OCI-LY3 (cell line): ENCODE data around the gene GALNT18.

Source experiments
- H2AFZ ChIP-seq: fragments of 200-600, 300-600 bp; shearing (Covaris generic); 2 replicates; pipeline ENCODE4 v1.6.0; 2014; ENCODE audit warnings: antibody characterized with exemption, low read depth, low read length
- H3K27ac ChIP-seq: fragments of 200-600, 300-600 bp; sonication (generic); 2 replicates; pipeline ENCODE4 v1.5.1; 2014; ENCODE audit warnings: mild to moderate bottlenecking, low read length, moderate library complexity, mixed read lengths
- H3K27me3 ChIP-seq: fragments of 200-600, 300-600 bp; sonication (generic); 2 replicates; pipeline ENCODE4 v1.6.1; 2014; ENCODE audit warnings: low read depth, low read length, mixed read lengths
- H3K36me3 ChIP-seq: fragments of 200-600, 300-600 bp; sonication (generic); replicated peaks from 2 replicates; pipeline ENCODE3; 2014; ENCODE audit warnings: low read depth, low read length, mixed read lengths
- H3K4me1 ChIP-seq: fragments of 300-600, 200-600 bp; sonication (generic); 2 replicates; pipeline ENCODE4 v1.6.1; 2014; ENCODE audit warnings: low read length, mixed read lengths
- H3K4me2 ChIP-seq: fragments of 200-600, 300-600 bp; sonication (generic); 2 replicates; pipeline ENCODE4 v1.6.1; 2014; ENCODE audit warnings: low read length, mixed read lengths
- H3K4me3 ChIP-seq: fragments of 300-600, 200-600 bp; sonication (generic); 2 replicates; pipeline ENCODE4 v1.5.1; 2014; ENCODE audit warnings: antibody characterized with exemption, mild to moderate bottlenecking, low read length, moderate library complexity
- H3K79me2 ChIP-seq: fragments of 300-600, 200-600 bp; shearing (Covaris generic); 2 replicates; pipeline ENCODE4 v1.6.1; 2014; ENCODE audit warnings: mild to moderate bottlenecking, low read length, mixed read lengths
- H3K9ac ChIP-seq: fragments of 300-600, 200-600 bp; shearing (Covaris generic); 2 replicates; pipeline ENCODE4 v1.6.0; 2014; ENCODE audit warnings: mild to moderate bottlenecking, low read length, moderate library complexity
- H3K9me3 ChIP-seq: fragments of 200-600, 300-600 bp; shearing (Covaris generic); 2 replicates; pipeline ENCODE4 v1.6.1; 2014; ENCODE audit warnings: low read length, mixed read lengths; ENCODE audit not compliant: insufficient read depth
- H4K20me1 ChIP-seq: fragments of 200-600, 300-600 bp; sonication (generic); 2 replicates; pipeline ENCODE4 v1.6.1; 2016; ENCODE audit warnings: low read length, mixed read lengths; ENCODE audit not compliant: insufficient read depth
- EZH2phosphoT487 ChIP-seq: fragments of 200-600 bp; shearing (Covaris generic); IDR thresholded peaks from 2 replicates; pipeline ENCODE4 v1.6.1; 2018; ENCODE audit warnings: antibody characterized with exemption, mixed run types, low read depth
- TF ChIP-seq, protein P1 (sequence below): fragments of 200-600, 300-600 bp; sonication (generic); IDR thresholded peaks from 2 replicates; pipeline ENCODE4 v1.5.1; 2014; ENCODE audit warnings: antibody characterized with exemption, low read length, low read depth

GALNT18 gene

DNA sequence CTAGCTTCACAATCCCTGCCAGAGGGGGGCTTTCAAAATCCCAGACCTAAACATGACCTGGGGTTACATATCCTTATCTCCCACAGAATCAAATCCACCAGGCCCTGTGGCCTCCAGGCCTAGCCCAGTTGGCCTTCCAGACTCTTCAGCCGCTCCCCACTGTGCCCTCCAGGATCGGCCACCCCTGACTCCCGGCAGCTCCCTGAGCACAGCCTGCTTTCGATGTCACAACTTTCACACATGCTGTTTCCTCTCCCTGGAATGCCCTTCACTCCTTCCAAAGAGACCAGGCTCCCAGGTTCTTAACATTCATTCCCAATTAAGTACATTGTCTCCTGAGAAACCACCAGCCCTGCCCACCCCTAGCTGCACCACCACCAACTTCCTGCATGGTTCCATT is 331.5 kb downstream of the GALNT18 start:
- H3K9me3 ChIP-seq, result no peaks in the 10 kb centered on the region
- H3K9ac ChIP-seq, result no peak overlapping the region
- H3K79me2 ChIP-seq, result no peaks in the 10 kb centered on the region
- no peak overlapping the region for H3K27ac ChIP-seq
- H3K4me3 ChIP-seq, result no peak overlapping the region
- H3K36me3 ChIP-seq, result no peaks in the 10 kb centered on the region
- no peaks in the 10 kb centered on the region for H4K20me1 ChIP-seq
- TF ChIP-seq EZH2phosphoT487, result no peak
- TF ChIP-seq, protein P1, sequence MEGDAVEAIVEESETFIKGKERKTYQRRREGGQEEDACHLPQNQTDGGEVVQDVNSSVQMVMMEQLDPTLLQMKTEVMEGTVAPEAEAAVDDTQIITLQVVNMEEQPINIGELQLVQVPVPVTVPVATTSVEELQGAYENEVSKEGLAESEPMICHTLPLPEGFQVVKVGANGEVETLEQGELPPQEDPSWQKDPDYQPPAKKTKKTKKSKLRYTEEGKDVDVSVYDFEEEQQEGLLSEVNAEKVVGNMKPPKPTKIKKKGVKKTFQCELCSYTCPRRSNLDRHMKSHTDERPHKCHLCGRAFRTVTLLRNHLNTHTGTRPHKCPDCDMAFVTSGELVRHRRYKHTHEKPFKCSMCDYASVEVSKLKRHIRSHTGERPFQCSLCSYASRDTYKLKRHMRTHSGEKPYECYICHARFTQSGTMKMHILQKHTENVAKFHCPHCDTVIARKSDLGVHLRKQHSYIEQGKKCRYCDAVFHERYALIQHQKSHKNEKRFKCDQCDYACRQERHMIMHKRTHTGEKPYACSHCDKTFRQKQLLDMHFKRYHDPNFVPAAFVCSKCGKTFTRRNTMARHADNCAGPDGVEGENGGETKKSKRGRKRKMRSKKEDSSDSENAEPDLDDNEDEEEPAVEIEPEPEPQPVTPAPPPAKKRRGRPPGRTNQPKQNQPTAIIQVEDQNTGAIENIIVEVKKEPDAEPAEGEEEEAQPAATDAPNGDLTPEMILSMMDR, result no peak
- no peak overlapping the region for H3K4me2 ChIP-seq
- H3K27me3 ChIP-seq, result peaks cover 49% of the 10 kb centered on the region
- no peak overlapping the region for H2AFZ ChIP-seq
- H3K4me1 ChIP-seq, result no peaks in the 10 kb centered on the region

DNA sequence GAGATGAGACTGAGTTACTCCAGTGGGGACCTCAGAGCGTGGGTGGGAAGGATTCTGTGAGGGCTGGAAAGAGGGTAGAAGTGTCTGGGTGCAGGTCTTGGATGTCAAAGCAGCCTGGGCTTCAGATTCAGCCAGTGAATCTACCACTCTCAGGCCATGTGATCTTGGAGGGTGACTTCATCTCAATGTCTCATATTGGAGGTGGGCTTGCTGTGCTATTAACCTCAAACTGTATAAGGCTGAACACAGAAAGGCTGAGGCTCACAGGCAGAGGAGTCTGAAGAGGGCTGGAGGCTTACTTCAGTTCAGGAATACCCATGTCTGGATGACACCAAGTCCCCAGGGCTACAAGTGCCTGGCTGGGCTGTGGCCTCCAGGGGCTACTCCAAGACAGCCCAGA is 332.1 kb downstream of the GALNT18 start:
- no peak for TF ChIP-seq EZH2phosphoT487
- TF ChIP-seq, protein P1, result no peak

DNA sequence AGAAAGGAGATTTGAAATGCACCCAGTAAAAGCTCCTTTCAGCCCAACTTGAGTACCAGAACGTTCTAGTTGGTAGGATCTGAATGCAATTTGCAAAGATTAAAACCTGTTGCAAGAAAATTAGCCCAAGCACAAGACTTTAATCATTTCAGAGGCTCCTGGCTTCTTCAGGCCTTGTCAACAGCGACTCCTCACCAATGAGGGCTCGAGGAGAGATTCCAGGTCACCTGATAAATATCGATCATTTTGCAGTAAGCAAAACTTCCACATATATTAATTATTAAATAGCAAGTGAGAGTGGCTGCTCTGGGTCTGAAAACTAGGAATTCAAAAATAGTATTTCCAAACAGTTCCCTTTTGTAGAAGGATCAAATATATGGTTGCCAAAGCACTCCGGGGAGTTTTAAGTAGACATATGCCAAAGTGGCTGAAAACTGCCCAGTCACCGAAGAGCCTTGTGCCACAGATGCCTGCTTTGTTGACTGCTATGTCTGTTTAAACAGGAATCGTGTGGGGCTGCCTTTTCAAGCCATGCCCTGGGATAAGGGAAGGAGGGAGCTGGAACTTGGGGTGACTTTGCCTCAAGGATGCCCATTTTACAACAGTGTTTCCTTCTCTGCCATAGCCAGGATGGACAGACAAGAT is 332.7 kb downstream of the GALNT18 start:
- H3K4me1 ChIP-seq, result no peaks in the 10 kb centered on the region
- H3K9me3 ChIP-seq, result no peaks in the 10 kb centered on the region
- H4K20me1 ChIP-seq, result no peaks in the 10 kb centered on the region
- H3K36me3 ChIP-seq, result no peaks in the 10 kb centered on the region
- H3K79me2 ChIP-seq, result no peaks in the 10 kb centered on the region
- H3K27me3 ChIP-seq, result peaks cover 48% of the 10 kb centered on the region
- H3K4me3 ChIP-seq, result no peak overlapping the region
- H3K4me2 ChIP-seq, result no peak overlapping the region
- TF ChIP-seq, protein P1, result no peak
- no peak for TF ChIP-seq EZH2phosphoT487
- H3K27ac ChIP-seq, result no peak overlapping the region
- no peak overlapping the region for H3K9ac ChIP-seq
- no peak overlapping the region for H2AFZ ChIP-seq

More for the DNA sequence above, 332.1 kb downstream of the GALNT18 start:
- peaks cover 49% of the 10 kb centered on the region for H3K27me3 ChIP-seq
- H3K4me2 ChIP-seq, result no peak overlapping the region
- no peak overlapping the region for H3K27ac ChIP-seq
- no peak overlapping the region for H3K9ac ChIP-seq
- no peaks in the 10 kb centered on the region for H4K20me1 ChIP-seq
- no peaks in the 10 kb centered on the region for H3K4me1 ChIP-seq
- no peaks in the 10 kb centered on the region for H3K79me2 ChIP-seq
- H3K9me3 ChIP-seq, result no peaks in the 10 kb centered on the region
- H3K4me3 ChIP-seq, result no peak overlapping the region
- no peaks in the 10 kb centered on the region for H3K36me3 ChIP-seq
- no peak overlapping the region for H2AFZ ChIP-seq

DNA sequence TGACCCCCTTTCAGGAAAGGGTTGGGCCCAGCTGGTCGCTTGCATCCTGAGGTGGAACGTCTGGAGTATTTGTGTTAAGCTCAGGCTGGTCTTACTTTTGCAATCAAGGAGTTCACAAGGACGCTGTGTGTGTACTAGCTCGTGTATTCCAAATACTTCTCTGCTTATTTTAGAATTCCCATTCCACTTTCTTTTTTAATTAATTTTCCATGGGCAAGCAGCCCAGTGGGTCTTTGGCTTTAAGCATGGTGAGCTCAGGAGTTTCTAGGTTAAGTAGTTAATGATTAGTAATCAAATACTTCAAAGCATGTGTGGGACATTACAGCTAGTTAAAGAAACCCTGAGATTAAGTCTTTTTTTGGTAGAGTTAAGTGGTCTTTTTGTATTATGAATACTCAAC is 337.3 kb downstream of the GALNT18 start:
- Histone ChIP-seq H2AFZ (no peak overlapping the region), H3K4me3 (no peak overlapping the region), H4K20me1 (no peaks in the 10 kb centered on the region), H3K36me3 (no peaks in the 10 kb centered on the region), H3K9me3 (no peaks in the 10 kb centered on the region), H3K9ac (no peak overlapping the region), H3K27me3 (peaks cover 24% of the 10 kb centered on the region), H3K4me2 (no peak overlapping the region), H3K4me1 (no peaks in the 10 kb centered on the region), H3K79me2 (no peaks in the 10 kb centered on the region), H3K27ac (no peak overlapping the region)
- no peak for TF ChIP-seq EZH2phosphoT487
- TF ChIP-seq, protein P1, result no peak
